ENCODE data around the gene ARHGAP32. TPM values are rescaled to one million over a fixed set of nuclear protein-coding genes. Genes with fewer than 3 reads are reported as not detected.

ARHGAP32 gene
- total and polyA plus RNA-seq, 2 experiments from 2014 or later: 1.2 to 5.5 TPM

DNA sequence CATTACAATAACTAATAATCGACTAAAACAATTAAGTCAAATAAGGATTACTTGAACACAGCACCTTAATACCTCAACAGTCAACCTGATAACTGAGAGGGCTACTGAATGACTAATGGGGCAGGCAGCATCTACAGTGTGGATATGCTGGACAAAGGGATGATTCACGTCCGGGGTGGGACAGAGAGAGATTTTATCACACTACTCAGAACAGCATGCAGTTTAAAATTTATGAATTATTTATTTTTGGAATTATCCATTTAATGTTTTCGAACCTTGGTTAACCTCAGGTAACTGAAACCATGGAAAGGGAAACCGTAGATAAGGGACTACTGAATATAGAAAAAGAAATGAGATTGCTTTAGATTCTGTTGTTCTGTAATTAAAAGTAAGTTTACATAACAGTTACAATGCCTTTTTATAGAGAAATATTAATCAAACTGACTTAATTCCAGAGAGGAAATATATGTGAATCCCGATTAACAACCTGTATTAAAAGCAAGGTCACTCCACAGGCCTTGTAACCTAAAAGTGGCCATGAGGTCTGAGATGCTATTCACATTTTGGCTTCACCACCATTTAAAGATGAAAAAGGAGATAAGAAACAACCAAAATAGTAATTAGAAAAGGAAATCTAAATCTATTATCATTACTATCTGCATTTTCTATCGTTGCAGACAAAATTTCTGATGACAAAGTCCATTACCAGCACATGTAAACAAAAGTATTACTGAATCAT lies 130.5 kb downstream of the ARHGAP32 start:
- WGBS, 2 experiments (ENCODE audit: low coverage in 1 of 2, low lambda C conversion rate in 2 of 2, missing lambda C conversion rate in 2 of 2): 67 to 68% methylated on average over 7 of the region's 7 CpGs
- no peaks in the 10 kb centered on the region for H3K27me3 ChIP-seq (replicated peaks; ENCODE audit: insufficient read depth)
- no peaks in the 10 kb centered on the region for H4K20me1 ChIP-seq (ENCODE audit: insufficient read depth)
- no peaks in the 10 kb centered on the region for H3F3A ChIP-seq (ENCODE audit: insufficient read depth)
- TF ChIP-seq EZH2phosphoT487 (IDR thresholded peaks at IDR 0.05; ENCODE audit: insufficient read depth, low read depth): no peak
- peak; percentile 75 for DNase-seq
- no peaks in the 10 kb centered on the region for H3K9me2 ChIP-seq (ENCODE audit: insufficient read depth)
- no peaks in the 10 kb centered on the region for H3K79me2 ChIP-seq (ENCODE audit: insufficient read depth)
- no peak overlapping the region for H2AFZ ChIP-seq
- no peak overlapping the region for H3K4me3 ChIP-seq
- H3K9me3 ChIP-seq (ENCODE audit: low read depth): no peaks in the 10 kb centered on the region
- peak overlapping the region; percentile 17 for H3K4me2 ChIP-seq (ENCODE audit: unreplicated experiment)
- peaks cover 11% of the 10 kb centered on the region for H3K4me1 ChIP-seq (ENCODE audit: insufficient read depth)
- 0 out of 2 replicates have a peak, but pooled peaks cover 5% of the 10 kb centered on the region for H3K36me3 ChIP-seq (ENCODE audit: low read depth)
- in situ Hi-C loops (cut with MboI): no loop called here
- no peak overlapping the region for H3K9ac ChIP-seq
- no peak overlapping the region for H3K27ac ChIP-seq

- WGBS, 2 experiments (ENCODE audit: low coverage in 1 of 2, low lambda C conversion rate in 2 of 2, missing lambda C conversion rate in 2 of 2): 89 to 92% methylated on average over 10 to 11 of the region's 11 CpGs
- H3K36me3 ChIP-seq (ENCODE audit: low read depth): no peaks in the 10 kb centered on the region
- no peaks in the 10 kb centered on the region for H3K9me3 ChIP-seq (ENCODE audit: low read depth)
- H3K27me3 ChIP-seq (replicated peaks; ENCODE audit: insufficient read depth): no peaks in the 10 kb centered on the region
- no peaks in the 10 kb centered on the region for H4K20me1 ChIP-seq (ENCODE audit: insufficient read depth)
- H3F3A ChIP-seq (ENCODE audit: insufficient read depth): no peaks in the 10 kb centered on the region
- no peak overlapping the region for H2AFZ ChIP-seq
- in situ Hi-C loops (cut with MboI): no loop called here
- no peaks in the 10 kb centered on the region for H3K79me2 ChIP-seq (ENCODE audit: insufficient read depth)
- no peak overlapping the region for H3K27ac ChIP-seq
- H3K9ac ChIP-seq: no peak overlapping the region
- no peak overlapping the region for H3K4me3 ChIP-seq
- no peaks in the 10 kb centered on the region for H3K9me2 ChIP-seq (ENCODE audit: insufficient read depth)
- TF ChIP-seq EZH2phosphoT487 (IDR thresholded peaks at IDR 0.05; ENCODE audit: insufficient read depth, low read depth) (no peak), EZH2 (IDR thresholded peaks at IDR 0.05; ENCODE audit: insufficient read depth, poor library complexity, severe bottlenecking) (no peak)
- H3K4me1 ChIP-seq (ENCODE audit: insufficient read depth): peaks cover 9% of the 10 kb centered on the region
- DNase-seq: no peak
- no peak overlapping the region for H3K4me2 ChIP-seq (ENCODE audit: unreplicated experiment)
Observed at GRCh38 chr11:129056916-129057315, 135.2 kb downstream of the ARHGAP32 start.

GRCh38 chr11:129055196-129055595 lies 136.9 kb downstream of the ARHGAP32 start:
- Histone ChIP-seq H3K27ac (no peak overlapping the region), H3K9ac (no peak overlapping the region), H3F3A (ENCODE audit: insufficient read depth) (no peaks in the 10 kb centered on the region), H3K9me3 (ENCODE audit: low read depth) (no peaks in the 10 kb centered on the region), H3K36me3 (ENCODE audit: low read depth) (no peaks in the 10 kb centered on the region), H3K79me2 (ENCODE audit: insufficient read depth) (no peaks in the 10 kb centered on the region), H2AFZ (no peak overlapping the region), H3K4me3 (no peak overlapping the region), H3K4me1 (ENCODE audit: insufficient read depth) (no peaks in the 10 kb centered on the region), H3K27me3 (replicated peaks; ENCODE audit: insufficient read depth) (no peaks in the 10 kb centered on the region), H3K4me2 (ENCODE audit: unreplicated experiment) (no peak overlapping the region), H3K9me2 (ENCODE audit: insufficient read depth) (no peaks in the 10 kb centered on the region), H4K20me1 (ENCODE audit: insufficient read depth) (no peaks in the 10 kb centered on the region)
- no peak for DNase-seq
- TF ChIP-seq EZH2phosphoT487 (IDR thresholded peaks at IDR 0.05; ENCODE audit: insufficient read depth, low read depth): no peak
- TF ChIP-seq EZH2 (IDR thresholded peaks at IDR 0.05; ENCODE audit: insufficient read depth, poor library complexity, severe bottlenecking): no peak
- in situ Hi-C loops (cut with MboI): no loop called here

DNA sequence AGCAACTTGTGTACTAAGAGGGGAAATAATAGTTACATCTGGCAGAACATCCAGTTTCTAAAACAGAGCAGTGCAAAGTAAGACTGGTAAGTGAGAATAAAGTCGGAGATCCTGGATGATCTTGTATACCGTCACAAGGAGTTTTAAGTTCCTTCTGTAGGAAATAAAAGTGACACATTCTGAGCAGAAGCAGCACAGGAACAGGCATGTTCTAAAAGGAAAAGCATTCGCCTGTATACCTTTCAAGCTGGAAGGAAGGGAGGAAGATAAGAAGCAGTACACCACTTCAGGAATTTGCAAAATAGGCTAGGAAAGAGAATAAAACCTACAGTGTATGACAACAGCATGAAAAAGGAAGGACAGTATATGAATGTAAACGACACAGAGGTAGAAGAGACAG lies 143.2 kb downstream of the ARHGAP32 start:
- Histone ChIP-seq H3K36me3 (ENCODE audit: low read depth) (no peaks in the 10 kb centered on the region), H3K9ac (no peak overlapping the region), H3K27ac (no peak overlapping the region), H3K9me3 (ENCODE audit: low read depth) (no peaks in the 10 kb centered on the region), H3K9me2 (ENCODE audit: insufficient read depth) (no peaks in the 10 kb centered on the region), H2AFZ (no peak overlapping the region), H3K27me3 (replicated peaks; ENCODE audit: insufficient read depth) (no peaks in the 10 kb centered on the region), H3K4me1 (ENCODE audit: insufficient read depth) (no peaks in the 10 kb centered on the region), H3K4me2 (ENCODE audit: unreplicated experiment) (no peak overlapping the region), H3K4me3 (no peak overlapping the region), H3K79me2 (ENCODE audit: insufficient read depth) (no peaks in the 10 kb centered on the region), H3F3A (ENCODE audit: insufficient read depth) (peaks cover 3% of the 10 kb centered on the region; the same call in 1 of the 2 replicates), H4K20me1 (ENCODE audit: insufficient read depth) (no peaks in the 10 kb centered on the region)
- no peak for DNase-seq
- in situ Hi-C loops (cut with MboI): no loop called here
- 49 to 52% methylated on average over 4 of the region's 4 CpGs for WGBS, 2 experiments (ENCODE audit: low coverage in 1 of 2, low lambda C conversion rate in 2 of 2, missing lambda C conversion rate in 2 of 2)
- TF ChIP-seq EZH2 (IDR thresholded peaks at IDR 0.05; ENCODE audit: insufficient read depth, poor library complexity, severe bottlenecking): no peak
- TF ChIP-seq EZH2phosphoT487 (IDR thresholded peaks at IDR 0.05; ENCODE audit: insufficient read depth, low read depth): no peak
